Mammary epithelial cell (primary cell): ENCODE measurements around the gene SCAF1.

ENCODE experiments used
- CTCF ChIP-seq, 2 donors: IDR thresholded peaks in 1 of 2; conservative IDR thresholded peaks in 1 of 2; 2 replicates each; pipeline ENCODE4 v1.5.1; 2011 to 2012; ENCODE audit warnings: inconsistent platforms in 2 of 2, low read length in 2 of 2, mild to moderate bottlenecking in 2 of 2, control low read depth in 1 of 2, low read depth in 1 of 2; ENCODE audit not compliant: insufficient read depth in 1 of 2; ENCODE audit errors: extremely low read depth in 1 of 2
- EZH2 ChIP-seq: IDR thresholded peaks from 2 replicates; pipeline ENCODE4 v1.6.1; 2012; ENCODE audit warnings: low read length, inconsistent platforms, borderline replicate concordance

- TF ChIP-seq CTCF (conservative IDR thresholded peaks at IDR 0.05 in 1 of 2, IDR thresholded peaks at IDR 0.05 in 1 of 2; ENCODE audit: extremely low read depth in 1 of 2, insufficient read depth in 1 of 2, low read depth in 1 of 2, low read length in 2 of 2) (no peak), EZH2 (no peak)
Observed at GRCh38 chr19:49699364-49699763, 57.4 kb downstream of the SCAF1 start.
